SK-N-DZ (cell line): Measurements from ENCODE around the gene AIG1.
"Not testable (repeated sequence)": the region's sequence is repeated elsewhere in the genome, so short reads cannot be mapped to it uniquely, and the experiment has no call there.

Source experiments
- DNase-seq: peaks from one replicate; pipeline ENCODE4 v3.0.0-alpha.2; 2015; ENCODE audit warnings: low spot score

The AIG1 gene

GRCh38 chr6:143229400-143229799 lies 168.7 kb downstream of the AIG1 start:
- no peak for DNase-seq

GRCh38 chr6:143232849-143233248 lies 172.2 kb downstream of the AIG1 start:
- DNase-seq = peak; percentile 37

- DNase-seq = no peak
Measured at GRCh38 chr6:143233554-143234285, 173.0 kb downstream of the AIG1 start.

GRCh38 chr6:143234734-143235133 lies 174.0 kb downstream of the AIG1 start:
- no peak for DNase-seq

- DNase-seq = no peak
Measured at GRCh38 chr6:143236151-143236798, 175.6 kb downstream of the AIG1 start.

- no peak for DNase-seq
Measured at GRCh38 chr6:143238306-143238705, 177.6 kb downstream of the AIG1 start.

GRCh38 chr6:143241111-143241510 lies 180.4 kb downstream of the AIG1 start:
- no peak for DNase-seq

- no peak for DNase-seq
Measured at GRCh38 chr6:143241911-143242310, 181.2 kb downstream of the AIG1 start.

- DNase-seq = no peak
Measured at GRCh38 chr6:143243786-143244185, 183.1 kb downstream of the AIG1 start.

- DNase-seq = no peak
Measured at GRCh38 chr6:143245656-143246055, 185.0 kb downstream of the AIG1 start.

GRCh38 chr6:143246166-143246775 lies 185.6 kb downstream of the AIG1 start:
- DNase-seq = not testable (repeated sequence)

GRCh38 chr6:143247586-143247985 lies 186.9 kb downstream of the AIG1 start:
- DNase-seq = no peak

GRCh38 chr6:143248359-143248758 lies 187.7 kb downstream of the AIG1 start:
- DNase-seq = no peak

- no peak for DNase-seq
Measured at GRCh38 chr6:143251288-143251687, 190.6 kb downstream of the AIG1 start.

GRCh38 chr6:143252961-143253360 lies 192.3 kb downstream of the AIG1 start:
- DNase-seq = no peak

GRCh38 chr6:143253586-143253985 lies 192.9 kb downstream of the AIG1 start:
- no peak for DNase-seq

- DNase-seq = no peak
Measured at GRCh38 chr6:143258945-143259344, 198.3 kb downstream of the AIG1 start.

GRCh38 chr6:143260857-143261256 lies 200.2 kb downstream of the AIG1 start:
- DNase-seq = no peak

GRCh38 chr6:143261899-143262436 lies 201.3 kb downstream of the AIG1 start:
- DNase-seq = no peak

GRCh38 chr6:143262859-143263258 lies 202.2 kb downstream of the AIG1 start:
- no peak for DNase-seq

- no peak for DNase-seq
Measured at GRCh38 chr6:143264379-143264778, 203.7 kb downstream of the AIG1 start.

- no peak for DNase-seq
Measured at GRCh38 chr6:143264986-143265764, 204.5 kb downstream of the AIG1 start.
